GM12878 (cell line): ENCODE results near the gene HOXA2. TPM values are rescaled to one million over a fixed set of nuclear protein-coding genes. Genes with fewer than 3 reads are reported as not detected.

Experiments
- ATAC-seq: fragments of 200-7000 bp; cut with Tn5 transposase; 3 replicates; pipeline ENCODE4 v1.9.1; 2020; ENCODE audit warnings: mild to moderate bottlenecking, moderate library complexity
- BruUV-seq: library from RNA; stranded (reverse); fragments of 400-500 nt; replicated peaks from 2 replicates; lab custom pipeline; 2021; lab: Mats Ljungman, UMichigan
- CTCF ChIA-PET: fragments of 300-600 bp; sonication (Branson Sonifier 250); formaldehyde crosslinking; extraction: SDS; loops from one replicate; lab custom pipeline; 2021; ENCODE audit warnings: inconsistent platforms; lab: Yijun Ruan, JAX
- POLR2A ChIA-PET: fragments of 350-600 bp; formaldehyde crosslinking; extraction: SDS; loops from one replicate; lab custom pipeline; 2021; ENCODE audit warnings: inconsistent platforms; lab: Charles Lee
- RAD21 ChIA-PET: fragments of 300-600 bp; sonication (Branson Sonifier 250); formaldehyde crosslinking; loops from one replicate; lab custom pipeline; 2023; ENCODE audit warnings: antibody characterized with exemption; ENCODE audit not compliant: unreplicated experiment; lab: Charles Lee
- SMC1A ChIA-PET: fragments of 300-600 bp; sonication (Branson Sonifier 250); formaldehyde crosslinking; loops from one replicate; lab custom pipeline; 2023; ENCODE audit not compliant: unreplicated experiment, uncharacterized antibody; lab: Charles Lee
- DNase-seq: peaks from one replicate; pipeline ENCODE4 v3.0.0-alpha.2; 2011; ENCODE audit warnings: low read depth, low spot score
- FAIRE-seq: peaks from 3 replicates; lab custom pipeline; 2011; peaks lifted over from hg19 to GRCh38; lab: Jason Lieb, UNC
- H2AFZ ChIP-seq: 2 replicates; pipeline ENCODE4 v1.6.0; 2011; ENCODE audit warnings: low read depth, low read length, control low read depth; ENCODE audit not compliant: control insufficient read depth
- H3K27ac ChIP-seq: 2 replicates; pipeline ENCODE4 v1.5.1; 2011; ENCODE audit warnings: control low read depth; ENCODE audit not compliant: control insufficient read depth, insufficient read depth
- H3K27me3 ChIP-seq, 2 experiments: replicated peaks in 1 of 2; 2 replicates each; pipeline versions ENCODE4 v1.6.0 to v1.6.1; 2011; ENCODE audit warnings: low read length in 1 of 2; ENCODE audit not compliant: control insufficient read depth in 2 of 2, insufficient read depth in 2 of 2
- H3K36me3 ChIP-seq, 2 experiments: 2 replicates each; pipeline ENCODE4 v1.5.1; 2011; ENCODE audit warnings: low read length in 1 of 2; ENCODE audit not compliant: control insufficient read depth in 2 of 2, insufficient read depth in 2 of 2
- H3K4me1 ChIP-seq: 2 replicates; pipeline ENCODE4 v1.6.1; 2011; ENCODE audit warnings: mild to moderate bottlenecking, low read length, moderate library complexity, mixed read lengths; ENCODE audit not compliant: control insufficient read depth, insufficient read depth
- H3K4me2 ChIP-seq: 2 replicates; pipeline ENCODE4 v1.6.0; 2011; ENCODE audit warnings: control low read depth; ENCODE audit not compliant: control insufficient read depth, insufficient read depth
- H3K4me3 ChIP-seq: fragments of 200-600 bp; sonication (generic); 2 replicates; pipeline ENCODE4 v1.5.1; 2016
- H3K79me2 ChIP-seq: 2 replicates; pipeline ENCODE4 v1.6.0; 2011; ENCODE audit warnings: low read length; ENCODE audit not compliant: control insufficient read depth, insufficient read depth
- H3K9ac ChIP-seq: 2 replicates; pipeline ENCODE4 v1.8.0; 2011; ENCODE audit warnings: low read length, control low read depth, mixed read lengths; ENCODE audit not compliant: control insufficient read depth, insufficient read depth
- H3K9me3 ChIP-seq: replicated peaks from 3 replicates; pipeline ENCODE4 v1.5.1; 2011; ENCODE audit warnings: mild to moderate bottlenecking, low read length; ENCODE audit not compliant: control insufficient read depth, insufficient read depth
- H4K20me1 ChIP-seq: 2 replicates; pipeline ENCODE4 v1.6.0; 2011; ENCODE audit not compliant: control insufficient read depth, insufficient read depth
- CTCF ChIP-seq, 3 experiments: IDR thresholded peaks in 2 of 3; conservative IDR thresholded peaks in 1 of 3; 2 replicates each; pipeline ENCODE4 v1.5.1; 2011; ENCODE audit warnings: low read depth in 3 of 3, low read length in 3 of 3, mild to moderate bottlenecking in 3 of 3, control low read depth in 2 of 3, moderate library complexity in 2 of 3, inconsistent platforms in 1 of 3, mixed read lengths in 1 of 3; ENCODE audit not compliant: control insufficient read depth in 2 of 3, insufficient read depth in 1 of 3; ENCODE audit errors: extremely low read depth in 1 of 3
- E2F4 ChIP-seq: IDR thresholded peaks from 2 replicates; pipeline ENCODE4 v1.6.1; 2012; ENCODE audit warnings: low read depth, low read length, improper control_type of control experiment
- EED ChIP-seq: sonication (generic); IDR thresholded peaks from 2 replicates; pipeline ENCODE4 v1.6.1; 2016; ENCODE audit warnings: antibody characterized with exemption, low read depth
- NFXL1 ChIP-seq: fragments of 450-650 bp; IDR thresholded peaks from 2 replicates; pipeline ENCODE4 v1.6.1; 2017; ENCODE audit warnings: antibody characterized with exemption, mild to moderate bottlenecking, borderline replicate concordance
- PAX5 ChIP-seq: IDR thresholded peaks from 2 replicates; pipeline ENCODE4 v1.6.1; 2011; ENCODE audit warnings: low read depth, low read length, borderline replicate concordance
- POLR2AphosphoS2 ChIP-seq: IDR thresholded peaks from 2 replicates; pipeline ENCODE4 v1.6.1; 2011; ENCODE audit warnings: low read depth, mild to moderate bottlenecking, low read length, improper control_type of control experiment, moderate library complexity
- RB1 ChIP-seq: fragments of 450-650 bp; formaldehyde crosslinking; IDR thresholded peaks from 2 replicates; pipeline ENCODE4 v1.6.1; 2017; ENCODE audit warnings: mild to moderate bottlenecking, borderline replicate concordance
- SMARCA5 ChIP-seq: fragments of 450-650 bp; IDR thresholded peaks from 2 replicates; pipeline ENCODE4 v1.6.1; 2017; ENCODE audit warnings: mild to moderate bottlenecking
- TAF1 ChIP-seq: IDR thresholded peaks from 2 replicates; pipeline ENCODE4 v1.6.1; 2011; ENCODE audit warnings: mild to moderate bottlenecking, low read depth, low read length, borderline replicate concordance
- TARDBP ChIP-seq: IDR thresholded peaks from 2 replicates; pipeline ENCODE4 v1.6.1; 2016; ENCODE audit warnings: borderline replicate concordance
- ZNF24 ChIP-seq: fragments of 450-650 bp; IDR thresholded peaks from 2 replicates; pipeline ENCODE4 v1.6.1; 2017; ENCODE audit warnings: antibody characterized with exemption, mild to moderate bottlenecking
- WGBS: methylation state at CpG from one replicate; pipeline ENCODE4 v1.1.6; 2016; ENCODE audit warnings: low lambda C conversion rate; ENCODE audit not compliant: insufficient replicate concordance, insufficient coverage; ENCODE audit errors: missing lambda C conversion rate; 5-methylcytosine and 5-hydroxymethylcytosine counted together
- in situ Hi-C: fragments of 300-500 bp; cut with MboI; formaldehyde crosslinking; loops from 9 replicates; pipeline ENCODE4 v1.14.3; 2018; ENCODE audit warnings: mixed read lengths
- intact Hi-C: fragments of 100-400 bp; cut with micrococcal nuclease; formaldehyde crosslinking; loops from one replicate; pipeline ENCODE4 v1.14.2; 2022; ENCODE audit not compliant: unreplicated experiment
- polyA plus RNA-seq, 11 experiments: library from polyadenylated mRNA; depleted of rRNA in 4 of 11; unstranded in 6 of 11; stranded (reverse) in 5 of 11; fragments of >200 nt; fragmentation: Nextera tagmentation in 4 of 11; fragmentation: Illumina TruSeq in 1 of 11; extraction: Ambion mirVana in 4 of 11; extraction: Trizol in 1 of 11; gene quantifications; 1 replicate in 1 of 11; 2 replicates in 10 of 11; pipeline versions ENCODE4 v1.2.1 to v1.2.3, GENCODE V29; 2011 to 2016; ENCODE audit warnings: inconsistent platforms in 2 of 11, missing spikeins in 2 of 11, low read depth in 1 of 11
- total RNA-seq, 4 experiments: library from RNA; depleted of rRNA in 3 of 4; stranded (reverse); fragments of >200 nt in 3 of 4; fragmentation: Illumina TruSeq in 1 of 4; extraction: Trizol in 1 of 4; gene quantifications; 2 replicates each; pipeline versions ENCODE4 v1.2.1 to v1.2.3, GENCODE V29; 2013 to 2021
- TF ChIP-seq, protein P1 (sequence below): fragments of 450-650 bp; IDR thresholded peaks from 2 replicates; pipeline ENCODE4 v1.6.1; 2017; ENCODE audit warnings: mild to moderate bottlenecking, moderate library complexity
- TF ChIP-seq, protein P2 (sequence below): fragments of 450-650 bp; IDR thresholded peaks from 2 replicates; pipeline ENCODE4 v1.6.1; 2014; ENCODE audit warnings: mild to moderate bottlenecking

The HOXA2 gene
- total and polyA plus RNA-seq, 10 of the 15 experiments (the other 5 are each of a cell fraction or from before 2014, with no cell fraction given): not detected

DNA sequence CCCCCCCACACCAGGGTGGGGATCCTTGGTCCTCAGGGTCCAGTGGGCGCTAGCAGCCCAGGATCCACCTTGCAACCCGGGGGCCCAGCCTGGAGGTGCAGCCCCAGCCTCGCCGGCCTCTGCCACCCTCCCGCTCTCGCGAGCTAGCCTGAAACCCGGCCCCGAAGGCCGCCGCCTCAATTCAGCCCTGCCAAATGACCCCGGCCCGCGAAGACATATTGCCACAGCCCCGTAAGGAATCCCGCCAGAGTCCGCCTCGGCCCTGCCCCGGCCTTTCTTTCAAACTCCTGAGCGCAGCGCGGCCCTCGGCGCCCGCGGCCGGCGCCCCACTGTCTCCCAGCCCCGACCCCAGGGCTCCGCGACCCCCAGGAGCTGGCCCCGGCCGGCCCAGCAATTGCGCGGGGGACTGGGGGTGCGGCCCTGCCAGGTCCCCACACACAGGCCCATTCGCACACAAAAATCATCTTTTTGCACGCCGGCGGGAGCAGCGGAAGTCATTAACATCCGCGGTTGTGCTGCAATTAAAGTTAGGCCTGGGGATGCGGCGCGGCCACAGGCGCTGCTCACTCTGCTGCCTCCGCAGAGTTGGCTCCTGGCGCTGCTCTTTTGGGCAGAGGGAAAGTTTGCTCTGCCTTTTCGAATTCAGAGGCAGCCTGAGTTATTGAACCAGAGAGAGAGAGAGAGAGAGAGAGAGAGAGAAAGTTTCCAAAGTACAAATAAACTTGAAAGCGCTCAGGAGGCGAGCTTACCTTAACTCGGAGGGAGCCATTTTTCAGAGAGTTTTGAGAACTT lies 37.0 kb upstream of the HOXA2 start (continued):
- TF ChIP-seq, protein P1, sequence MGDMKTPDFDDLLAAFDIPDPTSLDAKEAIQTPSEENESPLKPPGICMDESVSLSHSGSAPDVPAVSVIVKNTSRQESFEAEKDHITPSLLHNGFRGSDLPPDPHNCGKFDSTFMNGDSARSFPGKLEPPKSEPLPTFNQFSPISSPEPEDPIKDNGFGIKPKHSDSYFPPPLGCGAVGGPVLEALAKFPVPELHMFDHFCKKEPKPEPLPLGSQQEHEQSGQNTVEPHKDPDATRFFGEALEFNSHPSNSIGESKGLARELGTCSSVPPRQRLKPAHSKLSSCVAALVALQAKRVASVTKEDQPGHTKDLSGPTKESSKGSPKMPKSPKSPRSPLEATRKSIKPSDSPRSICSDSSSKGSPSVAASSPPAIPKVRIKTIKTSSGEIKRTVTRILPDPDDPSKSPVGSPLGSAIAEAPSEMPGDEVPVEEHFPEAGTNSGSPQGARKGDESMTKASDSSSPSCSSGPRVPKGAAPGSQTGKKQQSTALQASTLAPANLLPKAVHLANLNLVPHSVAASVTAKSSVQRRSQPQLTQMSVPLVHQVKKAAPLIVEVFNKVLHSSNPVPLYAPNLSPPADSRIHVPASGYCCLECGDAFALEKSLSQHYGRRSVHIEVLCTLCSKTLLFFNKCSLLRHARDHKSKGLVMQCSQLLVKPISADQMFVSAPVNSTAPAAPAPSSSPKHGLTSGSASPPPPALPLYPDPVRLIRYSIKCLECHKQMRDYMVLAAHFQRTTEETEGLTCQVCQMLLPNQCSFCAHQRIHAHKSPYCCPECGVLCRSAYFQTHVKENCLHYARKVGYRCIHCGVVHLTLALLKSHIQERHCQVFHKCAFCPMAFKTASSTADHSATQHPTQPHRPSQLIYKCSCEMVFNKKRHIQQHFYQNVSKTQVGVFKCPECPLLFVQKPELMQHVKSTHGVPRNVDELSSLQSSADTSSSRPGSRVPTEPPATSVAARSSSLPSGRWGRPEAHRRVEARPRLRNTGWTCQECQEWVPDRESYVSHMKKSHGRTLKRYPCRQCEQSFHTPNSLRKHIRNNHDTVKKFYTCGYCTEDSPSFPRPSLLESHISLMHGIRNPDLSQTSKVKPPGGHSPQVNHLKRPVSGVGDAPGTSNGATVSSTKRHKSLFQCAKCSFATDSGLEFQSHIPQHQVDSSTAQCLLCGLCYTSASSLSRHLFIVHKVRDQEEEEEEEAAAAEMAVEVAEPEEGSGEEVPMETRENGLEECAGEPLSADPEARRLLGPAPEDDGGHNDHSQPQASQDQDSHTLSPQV: no peak
- TF ChIP-seq SMARCA5: no peak
- no peak for TF ChIP-seq PAX5
- no peak for TF ChIP-seq NFXL1

GRCh38 chr7:27138985-27139333 lies 36.5 kb upstream of the HOXA2 start:
- H3K9ac ChIP-seq: no peak overlapping the region
- peaks cover 0 to 7% of the 10 kb centered on the region in 2 experiments; a peak in 2 of 4 replicates for H3K27me3 ChIP-seq
- no peak overlapping the region for H3K4me2 ChIP-seq
- intact Hi-C loops (no loop called here), in situ Hi-C loops (no loop called here)
- H3K79me2 ChIP-seq: no peaks in the 10 kb centered on the region
- no TSS peak for BruUV-seq
- FAIRE-seq (no peak), DNase-seq (no peak), ATAC-seq (no peak)
- ChIA-PET POLR2A (no interaction called here), CTCF (no interaction called here), SMC1A (no interaction called here), RAD21 (no interaction called here)
- 61% methylated on average over 11 of the region's 11 CpGs for WGBS
- no peaks in the 10 kb centered on the region for H4K20me1 ChIP-seq
- no peak for TF ChIP-seq ZNF24
- TF ChIP-seq POLR2AphosphoS2: no peak
- TF ChIP-seq EED: no peak
- no peak for TF ChIP-seq RB1
- no peak for TF ChIP-seq E2F4
- TF ChIP-seq TAF1: no peak
- TF ChIP-seq TARDBP: no peak
- TF ChIP-seq CTCF (IDR thresholded peaks at IDR 0.05 in 2 of 3, conservative IDR thresholded peaks at IDR 0.05 in 1 of 3; ENCODE audit: control insufficient read depth in 2 of 3, extremely low read depth in 1 of 3, insufficient read depth in 1 of 3, low read depth in 3 of 3, low read length in 3 of 3): no peak
- TF ChIP-seq, protein P2, sequence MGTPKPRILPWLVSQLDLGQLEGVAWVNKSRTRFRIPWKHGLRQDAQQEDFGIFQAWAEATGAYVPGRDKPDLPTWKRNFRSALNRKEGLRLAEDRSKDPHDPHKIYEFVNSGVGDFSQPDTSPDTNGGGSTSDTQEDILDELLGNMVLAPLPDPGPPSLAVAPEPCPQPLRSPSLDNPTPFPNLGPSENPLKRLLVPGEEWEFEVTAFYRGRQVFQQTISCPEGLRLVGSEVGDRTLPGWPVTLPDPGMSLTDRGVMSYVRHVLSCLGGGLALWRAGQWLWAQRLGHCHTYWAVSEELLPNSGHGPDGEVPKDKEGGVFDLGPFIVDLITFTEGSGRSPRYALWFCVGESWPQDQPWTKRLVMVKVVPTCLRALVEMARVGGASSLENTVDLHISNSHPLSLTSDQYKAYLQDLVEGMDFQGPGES: no peak
- no peak overlapping the region for H3K4me3 ChIP-seq
- no peaks in the 10 kb centered on the region; the same call in 2 of the 3 replicates for H3K9me3 ChIP-seq
- H2AFZ ChIP-seq: no peak overlapping the region
- no peak overlapping the region for H3K27ac ChIP-seq
- no peaks in the 10 kb centered on the region; the same call in 1 of the 2 replicates for H3K4me1 ChIP-seq
- no peaks in the 10 kb centered on the region for H3K36me3 ChIP-seq
